GM10266 (cell line): ENCODE results near the gene ABCA6.

ENCODE experiments used
- DNase-seq: peaks from one replicate; pipeline ENCODE4 v3.0.0; 2012; ENCODE audit errors: extremely low spot score
- CTCF ChIP-seq: IDR thresholded peaks from 2 replicates; pipeline ENCODE4 v1.5.1; 2012; ENCODE audit warnings: mild to moderate bottlenecking, low read depth; ENCODE audit not compliant: control insufficient read depth, insufficient read depth; ENCODE audit errors: missing control alignments

The ABCA6 gene

GRCh38 chr17:69105907-69106730 is 35.6 kb downstream of the ABCA6 start:
- no peak for DNase-seq
- TF ChIP-seq CTCF, result no peak

- DNase-seq, result no peak
These were observed 38.0 kb downstream of the ABCA6 start for GRCh38 chr17:69103557-69104233.

GRCh38 chr17:69098625-69099024 is 43.1 kb downstream of the ABCA6 start:
- DNase-seq, result no peak
- no peak for TF ChIP-seq CTCF

More at GRCh38 chr17:69103557-69104233, 38.0 kb downstream of the ABCA6 start:
- TF ChIP-seq CTCF, result no peak

GRCh38 chr17:69096541-69096940 is 45.2 kb downstream of the ABCA6 start:
- DNase-seq, result no peak
- TF ChIP-seq CTCF, result no peak

GRCh38 chr17:69093995-69094394 is 47.7 kb downstream of the ABCA6 start:
- no peak for DNase-seq
- no peak for TF ChIP-seq CTCF

GRCh38 chr17:69093279-69093789 is 48.4 kb downstream of the ABCA6 start:
- DNase-seq, result no peak
- TF ChIP-seq CTCF, result no peak

- TF ChIP-seq CTCF, result no peak
- no peak for DNase-seq
These were observed 51.3 kb downstream of the ABCA6 start for GRCh38 chr17:69090365-69090764.
